KOPT-K1 (cell line): Measurements from ENCODE around the gene PLCB1.

Experiments
- H3K27ac ChIP-seq: fragments of 200-600 bp; sonication (generic); 2 replicates; pipeline ENCODE4 v1.5.1; 2016; ENCODE audit warnings: antibody characterized with exemption, mild to moderate bottlenecking, low read depth, low read length; ENCODE audit not compliant: poor library complexity, severe bottlenecking
- H3K36me3 ChIP-seq: fragments of 200-600 bp; sonication (generic); 2 replicates; pipeline ENCODE4 v1.5.1; 2017; ENCODE audit warnings: antibody characterized with exemption, mild to moderate bottlenecking, low read length, moderate library complexity; ENCODE audit not compliant: insufficient read depth
- H3K9me3 ChIP-seq: fragments of 200-600 bp; sonication (generic); 2 replicates; pipeline ENCODE4 v1.5.1; 2017; ENCODE audit warnings: antibody characterized with exemption, low read length, mild to moderate bottlenecking; ENCODE audit not compliant: insufficient read depth, poor library complexity, severe bottlenecking

The PLCB1 gene

GRCh38 chr20:8645326-8645725, 513.3 kb downstream of the PLCB1 start:
- H3K27ac ChIP-seq: no peak overlapping the region

GRCh38 chr20:8646033-8646441, 514.0 kb downstream of the PLCB1 start:
- H3K27ac ChIP-seq: no peak overlapping the region
- H3K36me3 ChIP-seq: no peaks in the 10 kb centered on the region

More at GRCh38 chr20:8645326-8645725, 513.3 kb downstream of the PLCB1 start:
- Histone ChIP-seq H3K36me3 (no peaks in the 10 kb centered on the region), H3K9me3 (no peaks in the 10 kb centered on the region)

GRCh38 chr20:8646716-8647115, 514.6 kb downstream of the PLCB1 start:
- Histone ChIP-seq H3K9me3 (no peaks in the 10 kb centered on the region), H3K36me3 (no peaks in the 10 kb centered on the region), H3K27ac (no peak overlapping the region)

More at GRCh38 chr20:8646033-8646441, 514.0 kb downstream of the PLCB1 start:
- no peaks in the 10 kb centered on the region for H3K9me3 ChIP-seq

GRCh38 chr20:8647961-8648441, 515.9 kb downstream of the PLCB1 start:
- Histone ChIP-seq H3K9me3 (no peaks in the 10 kb centered on the region), H3K27ac (no peak overlapping the region), H3K36me3 (no peaks in the 10 kb centered on the region)

- Histone ChIP-seq H3K9me3 (no peaks in the 10 kb centered on the region), H3K36me3 (no peaks in the 10 kb centered on the region), H3K27ac (no peak overlapping the region)
These were observed 516.4 kb downstream of the PLCB1 start for GRCh38 chr20:8648466-8648865.

GRCh38 chr20:8652396-8652795, 520.3 kb downstream of the PLCB1 start:
- H3K9me3 ChIP-seq: no peaks in the 10 kb centered on the region
- no peaks in the 10 kb centered on the region for H3K36me3 ChIP-seq
- H3K27ac ChIP-seq: no peak overlapping the region

GRCh38 chr20:8654486-8654885, 522.4 kb downstream of the PLCB1 start:
- no peaks in the 10 kb centered on the region for H3K9me3 ChIP-seq
- no peaks in the 10 kb centered on the region for H3K36me3 ChIP-seq
- no peak overlapping the region for H3K27ac ChIP-seq

GRCh38 chr20:8656335-8656734, 524.3 kb downstream of the PLCB1 start:
- H3K36me3 ChIP-seq: no peaks in the 10 kb centered on the region
- no peaks in the 10 kb centered on the region for H3K9me3 ChIP-seq
- H3K27ac ChIP-seq: no peak overlapping the region

- H3K27ac ChIP-seq: no peak overlapping the region
- no peaks in the 10 kb centered on the region for H3K9me3 ChIP-seq
- no peaks in the 10 kb centered on the region for H3K36me3 ChIP-seq
These were observed 525.6 kb downstream of the PLCB1 start for GRCh38 chr20:8657664-8658063.

- Histone ChIP-seq H3K9me3 (no peaks in the 10 kb centered on the region), H3K36me3 (no peaks in the 10 kb centered on the region), H3K27ac (no peak overlapping the region)
These were observed 526.0 kb downstream of the PLCB1 start for GRCh38 chr20:8658103-8658502.

GRCh38 chr20:8661229-8661952, 529.3 kb downstream of the PLCB1 start:
- no peak overlapping the region for H3K27ac ChIP-seq
- H3K36me3 ChIP-seq: no peaks in the 10 kb centered on the region
- no peaks in the 10 kb centered on the region for H3K9me3 ChIP-seq

- Histone ChIP-seq H3K36me3 (no peaks in the 10 kb centered on the region), H3K27ac (no peak overlapping the region), H3K9me3 (no peaks in the 10 kb centered on the region)
These were observed 530.4 kb downstream of the PLCB1 start for GRCh38 chr20:8662433-8662954.

- no peak overlapping the region for H3K27ac ChIP-seq
These were observed 531.4 kb downstream of the PLCB1 start for GRCh38 chr20:8663424-8663823.

GRCh38 chr20:8664778-8665177, 532.7 kb downstream of the PLCB1 start:
- Histone ChIP-seq H3K36me3 (no peaks in the 10 kb centered on the region), H3K9me3 (no peaks in the 10 kb centered on the region), H3K27ac (no peak overlapping the region)

More at GRCh38 chr20:8663424-8663823, 531.4 kb downstream of the PLCB1 start:
- H3K36me3 ChIP-seq: no peaks in the 10 kb centered on the region
- H3K9me3 ChIP-seq: no peaks in the 10 kb centered on the region

GRCh38 chr20:8667306-8667705, 535.2 kb downstream of the PLCB1 start:
- no peak overlapping the region for H3K27ac ChIP-seq
- H3K36me3 ChIP-seq: no peaks in the 10 kb centered on the region
- H3K9me3 ChIP-seq: no peaks in the 10 kb centered on the region
